A549 (cell line): ENCODE measurements around the gene NCS1.
"Not testable (repeated sequence)": the region's sequence is repeated elsewhere in the genome, so short reads cannot be mapped to it uniquely, and the experiment has no call there.

ENCODE experiments used
- CEBPB ChIP-seq, 2 experiments: fragments of >200 bp in 1 of 2; sonication (Bioruptor Twin) in 1 of 2; formaldehyde crosslinking in 1 of 2; IDR thresholded peaks; 2 replicates each; pipeline ENCODE4 v1.6.1; 2012 to 2016
- HOXB5 ChIP-seq: fragments of 250-450 bp; sonication (Bioruptor Pico); IDR thresholded peaks from 2 replicates; pipeline ENCODE4 v1.5.0; 2020; ENCODE audit warnings: mild to moderate bottlenecking, moderate library complexity
- JUN ChIP-seq, 2 experiments: fragments of >200 bp; sonication (Bioruptor Twin); formaldehyde crosslinking; IDR thresholded peaks; 2 replicates in 1 of 2; 3 replicates in 1 of 2; pipeline ENCODE4 v1.6.1; 2016 to 2017
- MAZ ChIP-seq: fragments of 150-350 bp; IDR thresholded peaks from 2 replicates; pipeline ENCODE4 v1.6.1; 2014; ENCODE audit warnings: antibody characterized with exemption, low read depth, low read length, borderline replicate concordance
- POLR2A ChIP-seq: IDR thresholded peaks from 2 replicates; pipeline ENCODE4 v1.6.1; 2012; ENCODE audit warnings: mild to moderate bottlenecking, low read length
- RAD21 ChIP-seq, 2 experiments: fragments of >200 bp in 1 of 2; sonication (Bioruptor Twin) in 1 of 2; formaldehyde crosslinking in 1 of 2; IDR thresholded peaks in 1 of 2; conservative IDR thresholded peaks in 1 of 2; 2 replicates in 1 of 2; 3 replicates in 1 of 2; pipeline ENCODE4 v1.6.1; 2012 to 2018; ENCODE audit warnings: inconsistent platforms in 1 of 2
- SMC3 ChIP-seq: fragments of >200 bp; sonication (Bioruptor Twin); formaldehyde crosslinking; IDR thresholded peaks from 3 replicates; pipeline ENCODE4 v1.6.1; 2018; ENCODE audit warnings: inconsistent platforms
- ZNF302 ChIP-seq: fragments of 250-450 bp; sonication (Bioruptor Pico); IDR thresholded peaks from 2 replicates; pipeline ENCODE4 v1.9.0; 2021; ENCODE audit warnings: inconsistent platforms, mild to moderate bottlenecking, moderate library complexity
- TF ChIP-seq, protein P1 (sequence below): fragments of >200 bp; sonication (Bioruptor Twin); formaldehyde crosslinking; IDR thresholded peaks from 3 replicates; pipeline ENCODE4 v1.5.1; 2016

DNA sequence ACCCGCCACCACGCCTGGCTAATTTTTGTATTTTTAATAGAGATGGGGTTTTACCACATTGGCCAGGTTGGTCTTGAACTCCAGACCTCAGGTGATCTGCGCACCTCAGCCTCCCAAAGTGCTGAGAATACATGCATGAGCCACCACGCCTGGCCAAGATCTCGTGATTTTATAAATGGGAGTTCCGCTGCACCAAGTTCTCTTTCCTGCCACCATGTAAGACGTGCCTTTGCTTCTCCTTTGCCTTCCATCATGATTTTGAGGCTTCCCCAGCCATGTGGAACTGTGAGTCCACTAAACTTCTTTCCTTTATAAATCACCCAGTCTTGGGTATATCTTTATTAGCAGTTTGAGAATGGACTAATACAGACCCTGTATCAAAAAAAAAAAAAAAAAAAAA is 85.9 kb downstream of the NCS1 start:
- TF ChIP-seq, protein P1, sequence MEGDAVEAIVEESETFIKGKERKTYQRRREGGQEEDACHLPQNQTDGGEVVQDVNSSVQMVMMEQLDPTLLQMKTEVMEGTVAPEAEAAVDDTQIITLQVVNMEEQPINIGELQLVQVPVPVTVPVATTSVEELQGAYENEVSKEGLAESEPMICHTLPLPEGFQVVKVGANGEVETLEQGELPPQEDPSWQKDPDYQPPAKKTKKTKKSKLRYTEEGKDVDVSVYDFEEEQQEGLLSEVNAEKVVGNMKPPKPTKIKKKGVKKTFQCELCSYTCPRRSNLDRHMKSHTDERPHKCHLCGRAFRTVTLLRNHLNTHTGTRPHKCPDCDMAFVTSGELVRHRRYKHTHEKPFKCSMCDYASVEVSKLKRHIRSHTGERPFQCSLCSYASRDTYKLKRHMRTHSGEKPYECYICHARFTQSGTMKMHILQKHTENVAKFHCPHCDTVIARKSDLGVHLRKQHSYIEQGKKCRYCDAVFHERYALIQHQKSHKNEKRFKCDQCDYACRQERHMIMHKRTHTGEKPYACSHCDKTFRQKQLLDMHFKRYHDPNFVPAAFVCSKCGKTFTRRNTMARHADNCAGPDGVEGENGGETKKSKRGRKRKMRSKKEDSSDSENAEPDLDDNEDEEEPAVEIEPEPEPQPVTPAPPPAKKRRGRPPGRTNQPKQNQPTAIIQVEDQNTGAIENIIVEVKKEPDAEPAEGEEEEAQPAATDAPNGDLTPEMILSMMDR = not testable (repeated sequence)
- TF ChIP-seq JUN (IDR thresholded peaks at IDR 0.05); SMC3; ZNF302 (CRISPR knock-in tag); POLR2A; CEBPB (IDR thresholded peaks at IDR 0.05); MAZ; RAD21 (conservative IDR thresholded peaks at IDR 0.05 in 1 of 2, IDR thresholded peaks at IDR 0.05 in 1 of 2); HOXB5 (CRISPR knock-in tag): not testable (repeated sequence)
